ENCODE data around the gene DTNB. TPM values are rescaled to one million over a fixed set of nuclear protein-coding genes. Genes with fewer than 3 reads are reported as not detected.

Gene DTNB
- total RNA-seq, 4 donors from 2014 or later: 3.0 to 7.5 (median 4.3) TPM

DNA sequence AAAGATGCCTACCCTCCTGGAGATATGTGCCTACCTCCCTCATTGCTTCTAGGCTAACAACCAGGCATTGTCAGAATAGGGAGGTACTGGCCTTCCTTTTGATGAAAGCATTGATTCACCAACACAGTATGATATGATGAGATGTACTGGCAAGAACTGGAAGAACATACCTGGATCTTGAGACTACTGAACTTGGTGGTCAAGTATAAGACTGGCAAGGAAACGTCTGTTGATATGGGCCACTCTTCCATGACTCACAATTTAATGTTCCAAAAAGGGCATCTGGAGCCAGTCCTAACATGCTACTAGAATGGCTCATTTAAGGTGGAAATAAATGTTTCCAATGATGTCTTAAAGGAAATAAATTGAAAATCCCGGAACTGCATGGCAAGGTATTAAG is 18.1 kb downstream of the DTNB start:
- Histone ChIP-seq H3K27ac (replicated peaks in 1 of 4) (no peak overlapping the region), H3K4me3 (no peak overlapping the region), H3K27me3 (no peaks in the 10 kb centered on the region), H3K9me3 (no peaks in the 10 kb centered on the region), H3K36me3 (peaks cover 0 to 3% (median 0%) of the 10 kb centered on the region in 4 donors), H3K4me1 (no peaks in the 10 kb centered on the region)
- DNase-seq (ENCODE audit: extremely low spot score): no peak
- intact Hi-C loops (cut with DNase I): no loop called here
- 89% methylated on average over 2 of the region's 2 CpGs for WGBS
- TF ChIP-seq, protein P1, sequence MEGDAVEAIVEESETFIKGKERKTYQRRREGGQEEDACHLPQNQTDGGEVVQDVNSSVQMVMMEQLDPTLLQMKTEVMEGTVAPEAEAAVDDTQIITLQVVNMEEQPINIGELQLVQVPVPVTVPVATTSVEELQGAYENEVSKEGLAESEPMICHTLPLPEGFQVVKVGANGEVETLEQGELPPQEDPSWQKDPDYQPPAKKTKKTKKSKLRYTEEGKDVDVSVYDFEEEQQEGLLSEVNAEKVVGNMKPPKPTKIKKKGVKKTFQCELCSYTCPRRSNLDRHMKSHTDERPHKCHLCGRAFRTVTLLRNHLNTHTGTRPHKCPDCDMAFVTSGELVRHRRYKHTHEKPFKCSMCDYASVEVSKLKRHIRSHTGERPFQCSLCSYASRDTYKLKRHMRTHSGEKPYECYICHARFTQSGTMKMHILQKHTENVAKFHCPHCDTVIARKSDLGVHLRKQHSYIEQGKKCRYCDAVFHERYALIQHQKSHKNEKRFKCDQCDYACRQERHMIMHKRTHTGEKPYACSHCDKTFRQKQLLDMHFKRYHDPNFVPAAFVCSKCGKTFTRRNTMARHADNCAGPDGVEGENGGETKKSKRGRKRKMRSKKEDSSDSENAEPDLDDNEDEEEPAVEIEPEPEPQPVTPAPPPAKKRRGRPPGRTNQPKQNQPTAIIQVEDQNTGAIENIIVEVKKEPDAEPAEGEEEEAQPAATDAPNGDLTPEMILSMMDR (IDR thresholded peaks at IDR 0.05): no peak
- no peak for TF ChIP-seq POLR2AphosphoS5 (IDR thresholded peaks at IDR 0.05)
- TF ChIP-seq EP300 (IDR thresholded peaks at IDR 0.05): no peak
- TF ChIP-seq POLR2A (IDR thresholded peaks at IDR 0.05; ENCODE audit: low read depth): no peak

- Histone ChIP-seq H3K4me3 (no peak overlapping the region), H3K36me3 (peaks cover 0 to 7% (median under 1%) of the 10 kb centered on the region in 4 donors), H3K4me1 (no peaks in the 10 kb centered on the region), H3K27me3 (no peaks in the 10 kb centered on the region), H3K27ac (replicated peaks in 1 of 4) (no peak overlapping the region), H3K9me3 (no peaks in the 10 kb centered on the region)
- intact Hi-C loops (cut with DNase I): no loop called here
- TF ChIP-seq EP300 (IDR thresholded peaks at IDR 0.05): no peak
- no peak for TF ChIP-seq POLR2A (IDR thresholded peaks at IDR 0.05; ENCODE audit: low read depth)
- no peak for TF ChIP-seq POLR2AphosphoS5 (IDR thresholded peaks at IDR 0.05)
- TF ChIP-seq, protein P1 (IDR thresholded peaks at IDR 0.05): no peak
- 94% methylated on average over 4 of the region's 4 CpGs for WGBS
- no peak for DNase-seq (ENCODE audit: extremely low spot score)
Measured at GRCh38 chr2:25654801-25655200, 18.6 kb downstream of the DTNB start.

DNA sequence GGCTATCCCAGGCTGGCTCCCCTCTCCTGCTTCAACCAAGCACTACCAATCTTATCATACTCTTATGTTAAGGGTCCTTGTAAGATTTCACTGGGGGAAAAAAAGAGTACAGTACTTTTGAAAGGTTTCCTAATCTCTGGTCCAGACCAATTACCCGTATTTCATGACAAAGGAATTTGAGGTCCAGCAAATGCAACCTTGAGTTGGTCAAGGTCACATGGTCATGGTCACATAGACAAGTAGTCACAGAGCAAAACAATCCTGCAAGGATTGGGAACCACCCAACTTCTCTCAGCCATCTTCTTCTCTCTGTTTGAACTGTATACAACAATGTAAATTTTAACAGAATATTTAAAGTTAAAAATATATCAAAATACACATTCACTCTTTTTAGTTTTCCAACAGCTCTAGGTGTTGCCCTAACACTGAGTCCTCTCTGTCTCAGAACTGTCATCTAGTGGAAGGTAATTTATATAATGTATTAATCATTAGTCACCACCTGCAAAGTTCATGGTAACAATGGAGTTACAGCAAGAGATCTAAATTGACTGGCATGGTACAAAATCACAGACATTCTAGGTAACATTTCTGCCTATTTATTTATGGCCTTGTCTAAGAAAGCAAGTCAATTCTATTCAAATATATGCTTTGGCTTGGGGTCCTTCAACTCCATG is 21.5 kb downstream of the DTNB start:
- no peak for DNase-seq (ENCODE audit: extremely low spot score)
- Histone ChIP-seq H3K36me3 (peaks cover 0 to 7% (median 3%) of the 10 kb centered on the region in 4 donors), H3K4me1 (no peaks in the 10 kb centered on the region), H3K27me3 (no peaks in the 10 kb centered on the region), H3K4me3 (no peak overlapping the region), H3K9me3 (no peaks in the 10 kb centered on the region), H3K27ac (replicated peaks in 1 of 4) (no peak overlapping the region)
- WGBS: 92% methylated on average over 1 of the region's 1 CpG
- TF ChIP-seq EP300 (IDR thresholded peaks at IDR 0.05) (no peak), POLR2A (IDR thresholded peaks at IDR 0.05; ENCODE audit: low read depth) (no peak), POLR2AphosphoS5 (IDR thresholded peaks at IDR 0.05) (no peak)
- TF ChIP-seq, protein P1 (IDR thresholded peaks at IDR 0.05): no peak
- intact Hi-C loops (cut with DNase I): no loop called here

- H3K9me3 ChIP-seq: no peaks in the 10 kb centered on the region
- H3K27ac ChIP-seq (replicated peaks in 1 of 4): no peak overlapping the region
- no peak overlapping the region for H3K4me3 ChIP-seq
- H3K36me3 ChIP-seq: peaks cover 0 to 7% (median 3%) of the 10 kb centered on the region in 4 donors
- H3K27me3 ChIP-seq: no peaks in the 10 kb centered on the region
- H3K4me1 ChIP-seq: no peaks in the 10 kb centered on the region
- TF ChIP-seq POLR2AphosphoS5 (IDR thresholded peaks at IDR 0.05) (no peak), EP300 (IDR thresholded peaks at IDR 0.05) (no peak), POLR2A (IDR thresholded peaks at IDR 0.05; ENCODE audit: low read depth) (no peak)
- TF ChIP-seq, protein P1 (IDR thresholded peaks at IDR 0.05): no peak
- WGBS: 46% methylated on average over 2 of the region's 2 CpGs
- DNase-seq (ENCODE audit: extremely low spot score): no peak
- intact Hi-C loops (cut with DNase I): no loop called here
Measured at GRCh38 chr2:25651066-25651465, 22.3 kb downstream of the DTNB start.

DNA sequence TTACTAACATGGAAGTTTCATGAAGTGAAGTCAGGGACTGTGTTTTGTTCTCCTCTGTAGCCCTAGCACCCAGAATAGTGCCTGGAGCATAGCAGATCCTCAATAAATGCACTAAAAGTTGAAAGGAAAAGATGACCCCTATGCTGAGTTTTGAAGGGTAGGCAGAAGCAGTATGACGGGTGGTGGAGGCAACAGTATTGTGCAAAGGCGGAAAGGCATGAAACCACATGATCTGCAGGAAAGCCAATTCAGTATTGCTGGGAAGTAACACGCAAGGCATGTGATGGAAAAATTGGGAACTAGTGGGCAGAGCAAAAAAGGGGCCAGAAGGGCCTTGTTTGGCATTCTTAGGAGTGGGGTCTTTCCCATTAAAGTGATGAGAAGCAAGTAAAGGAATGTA is 23.1 kb downstream of the DTNB start:
- no peaks in the 10 kb centered on the region for H3K27me3 ChIP-seq
- H3K9me3 ChIP-seq: no peaks in the 10 kb centered on the region
- H3K36me3 ChIP-seq: peaks cover 0 to 7% (median 3%) of the 10 kb centered on the region in 4 donors
- no peak for TF ChIP-seq POLR2A (IDR thresholded peaks at IDR 0.05; ENCODE audit: low read depth)
- TF ChIP-seq POLR2AphosphoS5 (IDR thresholded peaks at IDR 0.05): no peak
- TF ChIP-seq, protein P1 (IDR thresholded peaks at IDR 0.05): no peak
- no peak for TF ChIP-seq EP300 (IDR thresholded peaks at IDR 0.05)
- H3K4me3 ChIP-seq: no peak overlapping the region
- H3K27ac ChIP-seq (replicated peaks in 1 of 4): no peak overlapping the region
- DNase-seq (ENCODE audit: extremely low spot score): no peak
- intact Hi-C loops (cut with DNase I): no loop called here
- H3K4me1 ChIP-seq: no peaks in the 10 kb centered on the region
- WGBS: 96% methylated on average over 3 of the region's 3 CpGs

Measured in esophagus muscularis mucosa (tissue), 4 donors.